HepG2 (cell line): ENCODE measurements around the gene PLG. TPM values are rescaled to one million over a fixed set of nuclear protein-coding genes. Genes with fewer than 3 reads are reported as not detected.

ENCODE experiments used
- CREBL2 ChIP-seq: sonication (generic); formaldehyde crosslinking; IDR thresholded peaks from 2 replicates; pipeline ENCODE4 v1.8.1; 2023; ENCODE audit warnings: missing genetic modification reagents, mild to moderate bottlenecking, borderline replicate concordance
- FOSL2 ChIP-seq: sonication (generic); formaldehyde crosslinking; IDR thresholded peaks from 2 replicates; pipeline ENCODE4 v1.4.0; 2020; ENCODE audit warnings: missing genetic modification reagents
- FOXA1 ChIP-seq, 2 experiments: fragments of 450-650 bp in 1 of 2; sonication (generic) in 1 of 2; formaldehyde crosslinking in 1 of 2; IDR thresholded peaks; 2 replicates each; pipeline versions ENCODE4 v1.4.0 to v1.6.1; 2016 to 2020; ENCODE audit warnings: missing genetic modification reagents in 1 of 2
- HMGXB4 ChIP-seq, 2 experiments: sonication (generic) in 1 of 2; formaldehyde crosslinking in 1 of 2; IDR thresholded peaks; 2 replicates each; pipeline versions ENCODE4 v1.4.0 to v1.6.1; 2018 to 2020; ENCODE audit warnings: missing genetic modification reagents in 2 of 2, borderline replicate concordance in 1 of 2, low read depth in 1 of 2, mild to moderate bottlenecking in 1 of 2, missing biosample characterization in 1 of 2
- MXD1 ChIP-seq: sonication (generic); formaldehyde crosslinking; IDR thresholded peaks from 2 replicates; pipeline ENCODE4 v1.4.0; 2020; ENCODE audit warnings: mild to moderate bottlenecking, missing genetic modification reagents
- NFE2 ChIP-seq: sonication (generic); formaldehyde crosslinking; IDR thresholded peaks from 2 replicates; pipeline ENCODE4 v1.4.0; 2020; ENCODE audit warnings: missing genetic modification reagents
- PHF21A ChIP-seq: sonication (generic); formaldehyde crosslinking; IDR thresholded peaks from 2 replicates; pipeline ENCODE4 v1.5.0; 2020; ENCODE audit warnings: mild to moderate bottlenecking, missing genetic modification reagents
- RAD51 ChIP-seq: fragments of 450-650 bp; IDR thresholded peaks from 2 replicates; pipeline ENCODE4 v1.6.1; 2016; ENCODE audit warnings: borderline replicate concordance
- SAFB2 ChIP-seq: sonication (generic); formaldehyde crosslinking; IDR thresholded peaks from 2 replicates; pipeline ENCODE4 v1.5.1; 2020; ENCODE audit warnings: missing genetic modification reagents, low read depth, mild to moderate bottlenecking, borderline replicate concordance
- SNAI1 ChIP-seq: sonication (generic); formaldehyde crosslinking; IDR thresholded peaks from 2 replicates; pipeline ENCODE4 v1.5.0; 2020; ENCODE audit warnings: mild to moderate bottlenecking, missing genetic modification reagents, borderline replicate concordance
- TEAD2 ChIP-seq: sonication (generic); formaldehyde crosslinking; IDR thresholded peaks from 2 replicates; pipeline ENCODE4 v1.9.0; 2021; ENCODE audit warnings: missing genetic modification reagents
- TEF ChIP-seq: sonication (generic); formaldehyde crosslinking; IDR thresholded peaks from 2 replicates; pipeline ENCODE4 v1.5.0; 2020; ENCODE audit warnings: missing genetic modification reagents
- ZBED4 ChIP-seq: sonication (generic); formaldehyde crosslinking; IDR thresholded peaks from 2 replicates; pipeline ENCODE4 v1.4.0; 2020; ENCODE audit warnings: missing genetic modification reagents, borderline replicate concordance
- ZNF136 ChIP-seq: sonication (generic); formaldehyde crosslinking; IDR thresholded peaks from 2 replicates; pipeline ENCODE4 v1.8.1; 2022; ENCODE audit warnings: low read depth, mild to moderate bottlenecking, moderate library complexity, missing genetic modification reagents
- ZNF274 ChIP-seq: sonication (generic); formaldehyde crosslinking; IDR thresholded peaks from 2 replicates; pipeline ENCODE4 v1.5.1; 2020; ENCODE audit warnings: mild to moderate bottlenecking, missing genetic modification reagents
- ZNF276 ChIP-seq: sonication (generic); formaldehyde crosslinking; IDR thresholded peaks from 2 replicates; pipeline ENCODE4 v1.4.0; 2020; ENCODE audit warnings: mild to moderate bottlenecking, low read depth, missing genetic modification reagents
- ZNF546 ChIP-seq: sonication (generic); formaldehyde crosslinking; conservative IDR thresholded peaks from 2 replicates; pipeline ENCODE4 v1.8.1; 2023; ENCODE audit warnings: mild to moderate bottlenecking, missing genetic modification reagents
- ZNF598 ChIP-seq: sonication (generic); formaldehyde crosslinking; IDR thresholded peaks from 2 replicates; pipeline ENCODE4 v1.5.1; 2020; ENCODE audit warnings: mild to moderate bottlenecking, missing genetic modification reagents, borderline replicate concordance
- ZNF768 ChIP-seq: sonication (generic); formaldehyde crosslinking; IDR thresholded peaks from 2 replicates; pipeline ENCODE4 v1.4.0; 2020; ENCODE audit warnings: missing genetic modification reagents
- ZNF775 ChIP-seq: sonication (generic); formaldehyde crosslinking; IDR thresholded peaks from 2 replicates; pipeline ENCODE4 v1.4.0; 2020; ENCODE audit warnings: missing genetic modification reagents, mild to moderate bottlenecking, moderate library complexity, borderline replicate concordance
- polyA plus RNA-seq, 8 experiments: library from polyadenylated mRNA; depleted of rRNA in 3 of 8; stranded (reverse) in 7 of 8; unstranded in 1 of 8; fragments of >200 nt; fragmentation: Illumina TruSeq in 4 of 8; extraction: Trizol in 4 of 8; gene quantifications; 2 replicates each; pipeline versions ENCODE4 v1.2.1 to v1.2.3, GENCODE V29; 2011 to 2016; ENCODE audit warnings: low read depth in 4 of 8, missing spikeins in 1 of 8, mixed read lengths in 1 of 8; ENCODE audit not compliant: insufficient read depth in 1 of 8
- total RNA-seq, 5 experiments: library from RNA; depleted of rRNA; stranded (reverse); fragments of >200 nt; fragmentation: Illumina TruSeq; extraction: Trizol; gene quantifications; 2 replicates each; pipeline ENCODE4 v1.2.3, GENCODE V29; 2016; ENCODE audit warnings: low read depth in 1 of 5

PLG gene
- total and polyA plus RNA-seq, 2 of the 13 experiments (the other 11 are each of a cell fraction or from before 2014, with no cell fraction given): 1.7 to 10.7 TPM

GRCh38 chr6:160766989-160767646, 65.1 kb downstream of the PLG start (continued):
- TF ChIP-seq HMGXB4 (CRISPR knock-in tag; IDR thresholded peaks at IDR 0.05; ENCODE audit: borderline replicate concordance in 1 of 2, low read depth in 1 of 2) (peak; percentile 76 to 85), ZNF768 (0 out of 2 replicates have a peak, but pooled peaks have one; percentile 7), RAD51 (no peak), NFE2 (CRISPR knock-in tag) (no peak), SNAI1 (CRISPR knock-in tag) (no peak), ZNF274 (peak; percentile 62; the same call in 1 of the 2 replicates), ZBED4 (CRISPR knock-in tag) (no peak), ZNF775 (CRISPR knock-in tag) (no peak), ZNF276 (CRISPR knock-in tag) (no peak), TEF (no peak), FOSL2 (CRISPR knock-in tag) (peak; percentile 20; the same call in 1 of the 2 replicates), ZNF598 (CRISPR knock-in tag) (peak; percentile 72; the same call in 1 of the 2 replicates), TEAD2 (CRISPR knock-in tag) (no peak), ZNF546 (peak; percentile 78; the same call in 1 of the 2 replicates), PHF21A (CRISPR knock-in tag) (peak; percentile 22; the same call in 1 of the 2 replicates), CREBL2 (CRISPR knock-in tag) (no peak), MXD1 (CRISPR knock-in tag) (no peak), SAFB2 (CRISPR knock-in tag) (no peak), FOXA1 (IDR thresholded peaks at IDR 0.05) (no peak), FOXA1 (CRISPR knock-in tag; IDR thresholded peaks at IDR 0.05) (no peak), ZNF136 (CRISPR knock-in tag) (no peak)
